Breast epithelium (tissue), 3 donors: ENCODE measurements around the gene NUTF2.

Experiments used
- POLR2A ChIP-seq: fragments of 450-650 bp; IDR thresholded peaks from one replicate; pipeline ENCODE4 v1.6.1; 2016; ENCODE audit warnings: antibody characterized with exemption, mild to moderate bottlenecking, moderate library complexity
- POLR2AphosphoS5 ChIP-seq, 3 donors: sonication (generic); formaldehyde crosslinking; IDR thresholded peaks; one replicate each; pipeline ENCODE4 v1.6.1; 2017; ENCODE audit warnings: antibody characterized with exemption in 3 of 3
- TF ChIP-seq, protein P1 (sequence below), 3 donors: fragments of 450-650 bp; IDR thresholded peaks; one replicate each; pipeline ENCODE4 v1.5.1; 2016 to 2017; ENCODE audit warnings: antibody characterized with exemption in 3 of 3, mild to moderate bottlenecking in 3 of 3, moderate library complexity in 3 of 3

DNA sequence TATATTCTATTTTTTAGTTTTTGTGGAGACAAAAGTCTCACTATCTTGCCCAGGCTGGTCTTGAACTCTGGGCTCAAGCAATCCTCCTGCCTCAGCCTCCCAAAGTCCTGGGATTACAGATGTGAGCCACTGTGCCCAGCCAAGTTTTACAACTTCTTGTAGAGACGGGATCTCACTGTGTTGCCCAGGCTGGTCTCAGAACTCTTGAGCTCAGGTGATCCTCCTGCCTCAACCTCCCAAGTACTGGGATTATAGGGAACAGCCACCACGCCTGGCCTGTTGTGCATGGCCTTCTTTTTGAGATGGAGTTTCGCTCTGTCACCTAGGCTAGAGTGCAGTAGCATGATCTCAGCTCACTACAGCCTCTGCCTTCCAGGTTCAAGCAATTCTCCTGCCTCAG, 6.9 kb downstream of the NUTF2 start:
- TF ChIP-seq, protein P1, sequence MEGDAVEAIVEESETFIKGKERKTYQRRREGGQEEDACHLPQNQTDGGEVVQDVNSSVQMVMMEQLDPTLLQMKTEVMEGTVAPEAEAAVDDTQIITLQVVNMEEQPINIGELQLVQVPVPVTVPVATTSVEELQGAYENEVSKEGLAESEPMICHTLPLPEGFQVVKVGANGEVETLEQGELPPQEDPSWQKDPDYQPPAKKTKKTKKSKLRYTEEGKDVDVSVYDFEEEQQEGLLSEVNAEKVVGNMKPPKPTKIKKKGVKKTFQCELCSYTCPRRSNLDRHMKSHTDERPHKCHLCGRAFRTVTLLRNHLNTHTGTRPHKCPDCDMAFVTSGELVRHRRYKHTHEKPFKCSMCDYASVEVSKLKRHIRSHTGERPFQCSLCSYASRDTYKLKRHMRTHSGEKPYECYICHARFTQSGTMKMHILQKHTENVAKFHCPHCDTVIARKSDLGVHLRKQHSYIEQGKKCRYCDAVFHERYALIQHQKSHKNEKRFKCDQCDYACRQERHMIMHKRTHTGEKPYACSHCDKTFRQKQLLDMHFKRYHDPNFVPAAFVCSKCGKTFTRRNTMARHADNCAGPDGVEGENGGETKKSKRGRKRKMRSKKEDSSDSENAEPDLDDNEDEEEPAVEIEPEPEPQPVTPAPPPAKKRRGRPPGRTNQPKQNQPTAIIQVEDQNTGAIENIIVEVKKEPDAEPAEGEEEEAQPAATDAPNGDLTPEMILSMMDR (IDR thresholded peaks at IDR 0.05) = no peak
- TF ChIP-seq POLR2AphosphoS5 (IDR thresholded peaks at IDR 0.05) = no peak
- no peak for TF ChIP-seq POLR2A
